EH (cell line): ENCODE results near the gene C5orf46.
A peak's percentile ranks its signal among the peaks of the same experiment; 100 is the strongest.
"Not testable (repeated sequence)": the region's sequence is repeated elsewhere in the genome, so short reads cannot be mapped to it uniquely, and the experiment has no call there.

Experiments used
- DNase-seq: peaks from one replicate; pipeline ENCODE4 v3.0.0-alpha.2; 2015; ENCODE audit warnings: low read depth

The C5orf46 gene

DNA sequence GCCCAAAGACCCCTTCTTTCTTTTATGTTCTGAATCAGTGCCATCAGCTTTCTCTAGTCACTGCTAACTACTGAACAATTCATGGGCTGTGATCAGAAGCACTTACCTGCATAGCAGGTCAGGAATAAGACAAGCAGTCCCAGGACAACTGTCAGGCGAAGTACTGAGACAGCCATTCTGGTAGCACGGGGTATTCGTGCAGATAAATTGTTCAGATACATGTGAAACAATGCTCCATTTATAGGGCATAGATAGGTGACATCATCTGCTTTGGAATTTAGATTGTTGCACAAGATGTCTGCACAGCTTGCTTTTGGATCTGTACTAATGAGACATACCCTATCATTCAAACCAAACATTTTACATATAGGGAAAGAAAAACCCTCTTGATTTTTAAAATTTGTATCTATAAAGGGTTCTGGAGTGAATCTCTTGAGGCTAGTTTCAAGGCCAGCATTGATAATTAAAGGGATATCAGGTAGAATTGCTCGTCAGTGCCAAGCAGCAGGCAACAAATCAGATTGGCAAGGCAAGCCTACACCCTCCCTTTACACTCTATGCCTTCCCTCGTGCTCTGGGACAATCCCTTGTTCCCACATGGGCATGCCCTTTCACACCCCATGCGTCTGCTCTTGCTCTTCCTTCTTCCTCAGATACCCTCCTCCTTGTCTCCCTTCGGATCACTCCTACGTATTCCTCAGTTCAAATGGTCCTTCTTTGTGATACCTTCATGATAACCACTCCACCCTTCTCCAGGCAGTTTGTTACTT is at the start of gene C5orf46:
Gene C5orf46 (minus strand): TSS at position 213 of the 770 bp plus-strand sequence. CDS start 37 bp downstream, at position 176.
- peak; percentile 72 for DNase-seq

DNA sequence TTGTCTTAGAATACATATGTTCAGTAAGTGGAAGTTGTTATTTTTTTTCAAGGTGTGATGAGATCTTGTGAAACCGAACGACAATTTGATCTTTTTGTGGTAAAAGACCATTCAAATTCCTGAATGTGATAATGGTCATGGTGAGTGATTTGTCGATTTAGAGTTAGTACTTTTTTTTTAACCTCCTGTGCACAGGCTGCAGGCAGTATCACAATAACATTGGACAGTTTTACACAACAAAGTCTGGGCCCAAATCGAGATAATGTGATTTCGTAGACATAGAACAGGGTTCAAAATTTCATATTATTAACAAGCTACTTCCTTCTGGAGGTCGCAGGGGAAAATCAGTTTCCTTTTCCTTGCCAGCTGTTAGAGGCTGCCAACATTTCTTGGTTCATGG is 48.6 kb upstream of the C5orf46 start:
- DNase-seq = no peak

DNA sequence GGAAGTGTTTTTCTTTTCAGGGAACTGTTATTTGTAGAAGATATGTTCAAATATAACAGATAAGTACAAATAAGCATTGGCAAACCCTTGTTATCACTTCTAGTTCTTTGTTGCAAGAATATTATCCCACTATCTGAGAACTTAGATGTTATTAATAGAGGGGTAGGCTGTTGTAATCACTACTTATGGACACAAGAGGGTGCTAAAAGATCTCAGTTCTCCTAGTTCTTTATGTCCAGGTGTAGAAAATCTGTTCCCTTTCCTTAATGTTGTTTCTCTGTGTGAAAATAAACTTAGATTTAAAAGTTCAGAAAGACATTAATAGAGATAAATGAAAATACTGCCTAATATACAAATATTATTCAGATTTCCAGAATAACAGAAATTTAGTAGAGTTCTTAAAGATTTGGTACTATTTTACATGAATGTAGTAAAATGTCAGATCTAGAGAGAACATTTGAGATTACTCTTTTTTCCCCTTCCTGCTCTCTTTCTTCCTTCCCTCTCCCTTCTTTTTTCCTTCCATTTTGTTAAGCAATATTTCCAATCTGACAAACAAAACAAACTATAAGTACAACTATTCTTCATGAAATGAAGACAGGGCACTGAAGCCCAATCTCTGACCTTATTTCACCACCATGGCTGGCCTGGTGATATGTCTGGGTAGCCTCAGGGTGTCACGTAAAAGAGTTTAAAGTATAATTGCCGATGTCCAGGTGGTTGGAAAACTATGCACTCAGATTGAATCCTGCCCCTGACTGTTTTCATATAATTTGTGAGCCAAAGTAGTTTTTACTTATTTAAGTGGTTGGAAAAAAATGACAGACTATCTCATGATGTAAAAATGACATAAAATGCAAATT is 43.6 kb upstream of the C5orf46 start:
- DNase-seq = peak; percentile 47

DNA sequence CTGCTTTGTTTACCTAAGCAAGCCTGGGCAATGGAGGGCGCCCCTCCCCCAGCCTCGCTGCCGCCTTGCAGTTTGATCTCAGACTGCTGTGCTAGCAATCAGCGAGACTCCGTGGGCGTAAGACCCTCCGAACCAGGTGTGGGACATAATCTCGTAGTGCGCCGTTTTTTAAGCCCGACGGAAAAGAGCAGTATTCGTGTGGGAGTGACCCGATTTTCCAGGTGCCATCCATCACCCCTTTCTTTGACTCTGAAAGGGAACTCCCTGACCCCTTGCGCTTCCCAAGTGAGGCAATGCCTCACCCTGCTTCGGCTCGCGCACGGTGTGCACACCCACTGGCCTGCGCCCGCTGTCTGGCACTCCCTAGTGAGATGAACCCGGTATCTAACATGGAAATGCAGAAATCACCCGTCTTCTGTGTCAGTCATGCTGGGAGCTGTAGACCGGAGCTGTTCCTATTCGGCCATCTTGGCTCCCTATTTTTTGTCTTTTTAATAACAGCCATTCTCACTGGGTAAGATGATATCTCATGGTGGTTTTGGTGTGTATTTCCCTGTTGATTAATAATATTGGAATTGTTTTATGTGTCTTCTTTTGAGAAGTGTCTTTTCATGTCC is 40.4 kb upstream of the C5orf46 start:
- not testable (repeated sequence) for DNase-seq

DNA sequence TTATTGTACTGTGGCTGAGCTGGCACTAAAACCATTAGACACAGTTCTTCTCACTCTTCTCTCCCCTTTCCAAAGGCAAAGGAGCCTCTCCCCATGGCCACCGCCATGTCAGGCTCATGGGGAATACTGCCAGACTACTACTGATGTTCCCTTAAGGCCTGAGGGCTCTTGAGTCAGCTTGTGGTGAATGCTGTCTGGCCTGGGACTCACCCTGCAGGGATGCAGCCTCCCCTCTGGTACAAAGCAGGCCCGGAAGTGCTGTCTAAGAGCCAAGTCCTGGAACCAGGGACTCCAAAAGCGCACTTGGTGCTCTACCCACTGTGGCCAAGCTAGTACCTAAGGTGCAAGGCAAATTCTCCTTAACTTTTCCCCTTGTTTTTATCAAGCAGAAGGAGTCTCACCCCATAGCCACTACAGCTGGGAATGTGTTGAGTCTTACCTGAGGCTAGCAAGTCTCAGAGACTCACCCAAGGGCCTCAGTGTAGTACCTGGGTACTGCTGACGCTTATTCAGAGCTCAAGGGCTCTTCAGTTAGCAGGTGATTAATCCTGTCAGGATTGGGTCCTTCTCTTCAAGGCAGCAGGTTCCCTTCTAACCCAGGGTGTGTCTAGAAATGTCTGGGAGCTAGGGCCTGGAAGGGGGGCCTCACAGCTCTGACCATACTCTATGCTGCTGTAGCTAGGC is 33.2 kb upstream of the C5orf46 start:
- DNase-seq = peak; percentile 46

DNA sequence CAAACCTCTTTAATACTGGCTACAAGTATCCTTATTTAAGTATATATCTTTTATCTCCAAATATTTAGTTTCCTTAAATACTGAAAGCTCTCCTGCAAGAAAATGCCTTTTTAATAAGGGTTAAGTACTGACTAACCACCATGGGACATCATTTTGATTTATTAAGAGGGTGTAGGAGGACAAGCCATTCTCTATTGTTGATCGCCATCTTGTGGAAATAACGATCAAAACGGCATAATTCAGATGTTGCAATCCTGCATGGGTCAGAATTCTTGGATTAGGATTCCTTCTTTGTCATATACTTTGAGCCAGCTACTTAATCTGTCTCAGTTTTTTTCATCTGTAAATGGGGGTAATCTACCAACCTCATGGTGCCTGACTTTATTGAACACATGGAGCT is 28.7 kb upstream of the C5orf46 start:
- DNase-seq = peak; percentile 58

DNA sequence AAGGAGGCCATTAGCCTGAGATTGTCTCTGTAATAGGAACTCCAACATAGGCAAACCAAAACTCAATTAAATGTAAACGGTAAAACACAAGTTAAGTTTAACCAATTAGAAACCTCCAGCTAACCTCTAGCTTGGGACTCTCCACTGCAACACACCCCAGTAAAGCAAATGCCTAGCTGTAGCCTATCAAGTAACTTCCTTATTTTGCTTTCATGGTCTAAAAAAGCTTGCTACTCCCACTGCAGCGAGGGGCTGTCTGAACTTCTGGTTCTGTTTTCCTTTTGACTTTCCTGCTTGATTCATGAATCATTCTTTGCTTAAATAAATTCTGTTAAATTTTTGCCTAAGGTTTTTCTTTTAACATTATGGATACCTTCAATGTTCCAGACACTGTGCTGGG is 24.4 kb upstream of the C5orf46 start:
- DNase-seq = no peak

DNA sequence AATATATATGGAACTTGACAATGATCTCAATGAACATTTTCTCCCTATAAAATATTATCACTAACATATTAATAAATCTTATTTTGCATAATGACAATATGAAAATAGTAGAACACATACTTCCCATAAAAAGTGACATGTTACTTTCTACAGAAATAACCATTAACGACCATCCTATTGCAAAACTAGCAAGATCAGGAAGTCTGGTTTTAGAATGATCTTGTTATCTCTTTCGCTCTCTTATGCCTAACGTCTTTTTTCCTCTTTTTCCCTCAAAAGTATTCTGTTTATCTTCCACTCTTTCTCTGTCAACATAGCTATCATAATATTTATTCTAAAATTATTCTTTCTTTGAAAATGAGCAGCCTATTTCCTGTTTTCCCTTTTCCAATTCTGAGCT is 21.6 kb upstream of the C5orf46 start:
- no peak for DNase-seq

DNA sequence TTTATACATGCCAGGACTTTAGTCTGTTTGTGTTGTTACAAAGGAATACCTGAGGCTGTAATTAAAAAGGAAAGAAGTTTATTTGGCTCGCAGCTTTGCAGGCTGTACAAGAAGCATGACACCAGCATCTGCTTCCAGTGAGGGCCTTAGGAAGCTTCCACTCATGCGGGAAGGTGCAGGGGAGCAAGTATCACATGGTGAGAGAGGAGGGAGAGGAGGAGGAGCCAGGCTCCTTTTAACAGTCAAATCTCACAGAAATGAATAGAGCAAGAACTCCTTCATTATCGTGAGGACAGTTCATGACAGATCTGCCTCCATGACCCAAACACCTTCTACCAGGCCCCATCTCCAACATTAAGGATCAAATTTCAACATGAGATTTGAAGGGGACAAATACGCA is 18.7 kb upstream of the C5orf46 start:
- no peak for DNase-seq

DNA sequence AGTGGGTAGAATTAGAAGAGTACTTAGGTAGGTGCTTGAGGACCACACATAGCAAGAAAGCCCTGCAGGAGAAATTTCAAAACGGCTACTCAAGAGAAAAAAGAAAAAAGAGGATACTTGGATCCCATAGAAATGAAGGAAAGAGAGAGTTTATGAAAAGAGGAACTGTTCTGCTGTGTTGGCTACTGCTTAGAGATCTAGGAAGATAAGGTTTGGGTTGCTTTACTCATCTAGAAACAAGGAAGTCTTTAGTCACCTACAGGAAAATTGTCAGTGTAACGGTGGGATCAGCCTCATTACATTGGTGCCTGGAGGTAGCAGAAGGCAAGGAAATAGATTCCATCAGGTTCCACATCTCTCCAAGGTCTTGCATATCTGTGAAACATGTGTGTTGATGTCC is 14.8 kb upstream of the C5orf46 start:
- no peak for DNase-seq

DNA sequence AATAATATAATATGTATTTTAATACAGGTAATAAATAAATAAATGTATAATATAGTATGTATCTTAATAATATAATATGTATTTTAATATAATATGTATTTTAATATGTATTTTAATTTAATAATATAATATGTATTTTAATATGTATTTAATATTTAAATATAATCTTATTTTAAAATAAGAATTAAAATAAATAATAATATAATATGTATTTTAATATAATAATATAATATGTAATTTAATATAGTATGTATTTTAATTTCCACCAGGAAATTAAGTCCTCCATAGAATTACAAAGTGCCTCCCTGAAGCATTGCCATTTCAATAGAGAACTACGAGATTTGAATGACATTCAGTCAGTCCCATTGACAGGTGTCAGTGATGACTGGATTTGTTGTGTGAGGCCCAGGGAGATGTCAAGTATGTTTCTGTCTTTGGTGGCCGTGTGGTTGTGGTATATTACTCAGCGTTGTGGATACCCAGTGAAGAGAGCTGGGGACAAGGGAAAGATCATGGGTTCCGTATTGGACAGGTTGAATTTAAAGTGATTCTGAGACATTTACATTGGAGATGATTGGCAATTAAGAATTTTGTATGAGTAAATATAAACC is 14.2 kb upstream of the C5orf46 start:
- DNase-seq = no peak

DNA sequence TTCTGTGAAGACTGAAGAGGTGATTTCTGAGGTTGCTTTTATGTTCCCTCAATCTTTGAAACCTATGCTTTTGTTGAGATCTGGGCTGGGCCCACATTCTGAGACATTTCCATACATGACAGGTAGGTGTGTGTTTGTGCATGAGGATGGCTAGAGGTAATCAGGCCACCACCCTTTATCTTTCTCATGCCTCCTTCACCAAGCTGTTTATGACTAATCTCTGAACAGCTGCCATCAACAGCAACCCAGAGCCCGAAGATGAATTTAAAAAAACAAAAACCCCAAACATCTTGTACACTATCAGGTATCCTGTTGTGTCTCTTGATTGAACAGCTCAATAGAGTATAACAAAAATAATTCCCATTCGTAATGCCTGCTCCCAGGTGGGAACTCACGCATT is 12.6 kb upstream of the C5orf46 start:
- DNase-seq = no peak

DNA sequence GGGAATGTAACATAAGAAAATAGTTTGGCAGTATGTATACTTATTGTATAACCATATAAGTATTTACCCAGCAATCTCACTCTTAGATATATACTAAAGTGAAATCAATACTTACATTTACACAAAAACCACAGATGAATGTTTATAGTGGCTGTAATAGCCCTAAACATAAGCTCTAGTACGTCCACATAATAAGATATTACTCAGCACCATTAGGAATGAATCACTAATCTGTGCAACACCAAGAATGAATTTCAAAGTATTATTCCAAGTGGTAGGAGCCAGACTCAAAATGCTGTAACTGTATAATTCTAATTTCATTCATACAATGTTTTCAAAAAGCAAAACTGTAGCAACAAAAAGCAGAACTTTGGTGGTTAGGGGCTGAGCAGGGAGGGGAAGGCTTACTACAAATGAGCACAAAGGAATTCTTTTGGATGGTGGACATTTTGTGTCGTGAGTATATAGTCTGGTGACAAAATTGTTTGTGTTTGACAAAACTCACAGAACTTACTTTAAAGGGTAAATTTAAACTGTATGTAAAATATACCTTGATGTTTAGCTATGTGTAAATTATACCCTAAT is 11.9 kb upstream of the C5orf46 start:
- DNase-seq = peak; percentile 32

DNA sequence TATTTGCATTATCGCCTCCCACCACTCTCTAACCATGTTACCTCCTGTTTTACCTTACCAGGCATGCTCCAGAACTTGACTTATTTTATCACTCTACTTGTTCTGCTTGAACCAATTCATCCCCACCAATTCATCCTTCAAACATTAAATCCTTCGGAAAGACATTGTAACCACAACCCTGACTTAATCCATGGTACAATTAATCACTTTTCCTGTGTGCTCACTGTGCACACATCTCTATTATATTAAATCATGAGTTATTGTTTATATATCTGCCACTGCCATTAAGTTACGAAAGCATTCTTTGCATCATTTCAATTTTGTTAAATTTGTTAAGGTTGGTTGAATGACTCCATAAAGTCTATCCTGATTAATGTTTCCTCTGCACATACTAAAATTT is 7.4 kb upstream of the C5orf46 start:
- no peak for DNase-seq

DNA sequence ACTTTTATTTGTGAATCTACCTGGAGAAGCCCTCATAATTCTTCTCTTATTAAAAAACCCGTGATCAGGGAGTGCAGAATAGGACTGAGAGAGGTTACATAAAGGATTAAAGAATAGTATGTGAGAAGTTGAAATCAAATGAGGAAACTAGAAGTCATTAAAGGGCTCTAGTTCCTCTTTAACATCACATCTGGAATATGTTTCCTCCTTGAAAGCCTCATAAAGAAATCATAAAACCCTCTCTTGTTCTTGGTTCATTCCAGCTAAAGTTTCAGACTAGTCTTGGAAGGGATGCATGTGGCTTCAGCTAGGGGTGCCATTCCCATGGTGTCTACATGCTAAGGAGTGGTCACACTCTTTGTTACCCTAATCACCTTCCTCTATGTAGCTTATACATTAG is 5.7 kb upstream of the C5orf46 start:
- no peak for DNase-seq

DNA sequence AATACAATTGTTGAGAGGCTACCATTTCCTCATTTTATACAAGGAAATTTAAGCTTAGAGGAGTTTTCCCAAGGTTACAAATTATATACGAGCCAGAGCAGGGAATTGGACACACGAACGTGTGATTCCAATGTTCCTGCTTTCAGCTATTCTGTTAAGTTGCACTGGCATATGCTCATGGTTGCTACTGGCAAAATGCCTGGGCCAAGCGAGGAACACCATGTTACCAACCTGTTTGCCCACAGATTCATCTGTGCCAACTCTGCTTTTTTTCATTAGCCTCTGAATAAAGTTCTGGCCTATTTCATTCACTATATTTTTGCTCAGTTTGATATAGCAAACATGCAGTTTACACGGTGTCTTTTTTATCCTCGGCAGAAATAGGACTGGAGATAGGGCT is 5.1 kb upstream of the C5orf46 start:
- no peak for DNase-seq

DNA sequence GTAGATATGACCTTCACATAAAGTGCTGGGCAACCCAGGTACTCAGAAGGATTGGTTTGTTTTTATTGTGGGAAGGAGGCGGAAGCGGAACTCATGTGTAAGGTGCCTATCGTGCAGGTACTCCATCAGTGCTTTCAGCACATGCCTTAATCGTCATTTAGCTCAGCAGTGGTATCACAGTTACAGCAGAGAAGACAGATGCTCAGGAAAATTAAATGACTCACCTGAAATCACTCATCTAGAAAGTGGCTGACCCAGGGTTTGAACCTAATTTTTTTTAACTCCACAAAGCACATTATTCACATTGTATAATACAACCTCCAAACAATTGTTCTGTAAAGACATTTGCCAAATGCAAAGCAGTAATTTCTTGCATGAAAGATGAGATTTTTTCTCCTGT is 2.2 kb downstream of the C5orf46 start:
- DNase-seq = no peak

DNA sequence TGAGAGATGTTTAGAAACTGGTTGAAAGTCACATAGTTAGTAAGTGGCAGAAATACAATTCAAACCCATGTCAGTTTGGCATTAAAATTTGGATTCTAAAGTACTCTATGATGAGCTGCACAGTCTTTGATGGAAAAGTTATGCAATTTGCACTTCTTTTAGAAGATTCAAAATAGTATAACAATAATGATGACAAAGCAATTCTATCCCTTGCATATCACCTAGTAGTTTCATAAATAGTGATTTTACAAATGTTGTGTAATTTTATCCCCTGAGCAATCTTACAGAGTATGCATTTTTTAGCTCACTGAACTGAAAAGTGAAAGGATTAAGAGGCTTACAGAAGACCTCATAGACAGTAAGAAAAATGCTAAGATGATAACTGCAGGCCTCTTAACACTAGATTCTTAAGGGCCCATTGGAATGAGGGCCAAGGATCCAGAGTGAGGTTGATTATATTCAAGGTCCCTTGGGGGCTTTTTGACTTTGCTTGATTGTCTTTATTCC is 3.7 kb downstream of the C5orf46 start:
- no peak for DNase-seq

DNA sequence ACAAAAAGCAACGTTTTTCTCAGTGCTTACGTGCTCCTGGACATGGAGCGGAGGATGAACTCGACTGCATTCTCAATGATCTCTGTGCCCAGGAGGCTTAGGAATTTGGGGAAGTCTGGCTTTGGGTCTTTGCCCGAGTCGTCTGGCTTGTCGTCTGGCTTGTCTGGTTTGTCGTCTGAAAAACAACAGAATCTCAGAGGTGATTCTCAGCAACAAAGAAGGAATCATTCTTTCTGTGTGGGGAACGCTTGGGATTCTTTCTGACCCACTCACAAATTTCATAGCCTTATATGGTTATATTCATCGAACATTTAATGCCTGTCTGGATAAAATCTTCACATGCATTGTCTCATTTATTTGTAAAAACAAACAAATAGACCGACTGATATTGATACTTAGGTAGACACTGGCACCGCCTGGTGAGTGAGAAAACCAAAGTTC is 4.7 kb downstream of the C5orf46 start:
- DNase-seq = peak; percentile 83

DNA sequence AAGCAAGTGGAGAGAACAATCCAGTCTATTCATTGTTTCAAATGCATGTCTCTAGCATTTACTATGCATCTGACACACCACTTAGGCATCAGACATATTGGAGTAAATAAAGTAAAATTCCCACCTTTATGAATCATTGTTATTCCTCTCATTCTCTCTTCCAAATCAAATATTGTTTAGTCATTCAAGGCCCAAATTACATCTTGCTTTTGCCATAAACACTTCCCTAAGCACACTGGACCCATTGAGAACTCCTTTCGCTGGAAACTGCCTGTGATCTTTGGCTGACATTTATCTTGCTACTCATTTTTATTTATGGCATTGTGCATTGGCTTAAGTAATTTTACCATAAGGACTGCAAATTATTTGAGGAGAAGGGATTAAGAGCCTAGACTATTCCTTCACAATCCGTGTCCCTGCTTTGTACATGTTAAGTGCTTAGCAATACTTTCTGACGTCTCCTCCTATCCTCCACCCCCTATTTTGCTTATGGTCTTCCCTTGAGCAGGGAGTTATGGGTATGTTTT is 7.4 kb downstream of the C5orf46 start:
- peak; percentile 18 for DNase-seq

DNA sequence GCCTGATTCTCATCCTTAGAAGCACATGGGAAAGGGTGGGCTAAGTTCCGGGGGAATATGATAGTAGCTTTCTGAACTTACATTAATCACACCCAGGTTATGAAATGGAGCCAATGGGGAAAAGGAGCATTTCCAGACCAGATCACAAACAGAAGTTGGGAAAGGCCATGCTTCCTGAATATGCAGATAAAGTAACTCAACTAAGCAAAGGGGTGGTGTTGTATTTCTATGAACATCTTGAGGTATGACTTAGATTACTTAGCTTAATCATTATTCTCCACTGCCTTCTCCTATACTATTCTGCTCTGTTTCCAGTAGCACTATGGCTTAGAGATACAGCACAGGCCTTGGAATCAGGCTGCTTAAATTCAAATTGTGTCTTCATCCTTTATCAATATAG is 10.5 kb downstream of the C5orf46 start:
- DNase-seq = no peak
